Sigmoid colon (tissue), 7 donors: ENCODE measurements around the gene FANCB. TPM values are rescaled to one million over a fixed set of nuclear protein-coding genes. Genes with fewer than 3 reads are reported as not detected.

Experiments used
- DNase-seq: peaks from one replicate; pipeline ENCODE4 v3.0.0-alpha.2; 2019
- H3K27ac ChIP-seq, 4 donors: fragments of 200-600 bp; sonication (generic); one replicate each; pipeline ENCODE4 v1.5.1; 2016 to 2019; ENCODE audit warnings: mild to moderate bottlenecking in 1 of 4
- H3K27me3 ChIP-seq, 3 donors: fragments of 200-600 bp; sonication (generic); one replicate each; pipeline ENCODE4 v1.5.1; 2019; ENCODE audit warnings: mild to moderate bottlenecking in 1 of 3
- H3K36me3 ChIP-seq, 4 donors: fragments of 200-600 bp; sonication (generic); one replicate each; pipeline ENCODE4 v1.5.1; 2016 to 2019
- H3K4me1 ChIP-seq, 4 donors: fragments of 200-600 bp; sonication (generic); one replicate each; pipeline ENCODE4 v1.5.1; 2017 to 2019
- H3K4me3 ChIP-seq, 4 donors: fragments of 200-600 bp; sonication (generic); one replicate each; pipeline ENCODE4 v1.5.1; 2017 to 2019; ENCODE audit warnings: mild to moderate bottlenecking in 2 of 4, moderate library complexity in 1 of 4
- H3K9me3 ChIP-seq, 4 donors: fragments of 200-600 bp in 3 of 4; sonication (generic) in 3 of 4; one replicate each; pipeline versions ENCODE4 v1.5.1 to v1.6.1; 2013 to 2019
- CTCF ChIP-seq, 4 experiments: fragments of 450-650 bp in 3 of 4; fragments of 200-600 bp in 1 of 4; IDR thresholded peaks; one replicate each; pipeline ENCODE4 v1.5.1; 2016 to 2019; ENCODE audit warnings: antibody characterized with exemption in 4 of 4, mild to moderate bottlenecking in 3 of 4, moderate library complexity in 2 of 4
- EP300 ChIP-seq, 4 donors: sonication (generic); formaldehyde crosslinking; IDR thresholded peaks; one replicate each; pipeline ENCODE4 v1.6.1; 2017; ENCODE audit warnings: antibody characterized with exemption in 4 of 4
- POLR2A ChIP-seq, 2 donors: fragments of 450-650 bp; IDR thresholded peaks; one replicate each; pipeline ENCODE4 v1.6.1; 2016; ENCODE audit warnings: antibody characterized with exemption in 2 of 2, mild to moderate bottlenecking in 2 of 2, moderate library complexity in 2 of 2
- POLR2AphosphoS5 ChIP-seq, 4 donors: sonication (generic); formaldehyde crosslinking; IDR thresholded peaks; one replicate each; pipeline ENCODE4 v1.6.1; 2017; ENCODE audit warnings: antibody characterized with exemption in 4 of 4
- WGBS, 2 donors: extraction: QIAGEN DNeasy Blood & Tissue Kit; methylation state at CpG; one replicate each; pipeline ENCODE4 v1.1.7; 2013; 5-methylcytosine and 5-hydroxymethylcytosine counted together
- intact Hi-C: fragments of 100-400 bp; cut with DNase I; formaldehyde crosslinking; loops from one replicate; pipeline ENCODE4 v1.15.1; 2023
- polyA plus RNA-seq, 3 donors: library from polyadenylated mRNA; stranded (reverse); fragments of 200-250 nt; gene quantifications; one replicate each; pipeline ENCODE4 v1.2.3, GENCODE V29; 2013
- total RNA-seq, 4 donors: library from RNA; depleted of rRNA; stranded (reverse); fragments of >200 nt; gene quantifications; one replicate each; pipeline ENCODE4 v1.1.0, GENCODE V29; 2016
- donor health status: healthy with polysubstance abuse.
- donor health status: Bipolar disorder and iron deficiency.
- donor health status: healthy.

FANCB gene
- total and polyA plus RNA-seq, 7 donors, result under 0.01 to 4.4 (median 1.4) TPM

- DNase-seq, result no peak
- H3K9me3 ChIP-seq, result no peaks in the 10 kb centered on the region
- H3K27ac ChIP-seq, result no peak overlapping the region
- no peaks in the 10 kb centered on the region for H3K27me3 ChIP-seq
- no peak overlapping the region for H3K4me3 ChIP-seq
- TF ChIP-seq POLR2A (IDR thresholded peaks at IDR 0.05) (no peak), CTCF (IDR thresholded peaks at IDR 0.05) (no peak), POLR2AphosphoS5 (IDR thresholded peaks at IDR 0.05) (no peak), EP300 (IDR thresholded peaks at IDR 0.05) (no peak)
- 65 to 83% methylated on average over 3 of the region's 3 CpGs for WGBS, 2 donors
- intact Hi-C loops, result no loop called here
- H3K36me3 ChIP-seq, result peaks cover 0 to 35% (median 0%) of the 10 kb centered on the region in 4 donors
- H3K4me1 ChIP-seq, result no peaks in the 10 kb centered on the region
Observed at GRCh38 chrX:14916017-14916674, 43.3 kb upstream of the FANCB start.

GRCh38 chrX:14915596-14915995 lies 42.7 kb upstream of the FANCB start:
- no peaks in the 10 kb centered on the region for H3K27me3 ChIP-seq
- no peak for DNase-seq
- H3K9me3 ChIP-seq, result no peaks in the 10 kb centered on the region
- intact Hi-C loops, result no loop called here
- H3K4me1 ChIP-seq, result no peaks in the 10 kb centered on the region
- no peak overlapping the region for H3K27ac ChIP-seq
- WGBS, 2 donors, result 95 to 98% methylated on average over 3 of the region's 3 CpGs
- no peak for TF ChIP-seq POLR2AphosphoS5 (IDR thresholded peaks at IDR 0.05)
- TF ChIP-seq CTCF (IDR thresholded peaks at IDR 0.05), result no peak
- TF ChIP-seq EP300 (IDR thresholded peaks at IDR 0.05), result no peak
- TF ChIP-seq POLR2A (IDR thresholded peaks at IDR 0.05), result no peak
- H3K4me3 ChIP-seq, result no peak overlapping the region
- H3K36me3 ChIP-seq, result peaks cover 0 to 36% (median 0%) of the 10 kb centered on the region in 4 donors

GRCh38 chrX:14913241-14913640 lies 40.4 kb upstream of the FANCB start:
- no peaks in the 10 kb centered on the region for H3K27me3 ChIP-seq
- DNase-seq, result no peak
- H3K4me1 ChIP-seq, result no peaks in the 10 kb centered on the region
- H3K36me3 ChIP-seq, result peaks cover 0 to 36% (median 0%) of the 10 kb centered on the region in 4 donors
- H3K4me3 ChIP-seq, result no peak overlapping the region
- H3K9me3 ChIP-seq, result no peaks in the 10 kb centered on the region
- no peak overlapping the region for H3K27ac ChIP-seq
- intact Hi-C loops, result no loop called here
- no peak for TF ChIP-seq EP300 (IDR thresholded peaks at IDR 0.05)
- TF ChIP-seq POLR2A (IDR thresholded peaks at IDR 0.05), result no peak
- no peak for TF ChIP-seq CTCF (IDR thresholded peaks at IDR 0.05)
- no peak for TF ChIP-seq POLR2AphosphoS5 (IDR thresholded peaks at IDR 0.05)
- WGBS, 2 donors, result 96 to 98% methylated on average over 2 of the region's 2 CpGs

GRCh38 chrX:14903891-14904290 lies 31.0 kb upstream of the FANCB start:
- intact Hi-C loops, result no loop called here
- 68 to 95% methylated on average over 2 of the region's 2 CpGs for WGBS, 2 donors
- Histone ChIP-seq H3K4me3 (no peak overlapping the region), H3K4me1 (no peaks in the 10 kb centered on the region), H3K9me3 (no peaks in the 10 kb centered on the region), H3K27me3 (no peaks in the 10 kb centered on the region), H3K36me3 (no peaks in the 10 kb centered on the region), H3K27ac (no peak overlapping the region)
- TF ChIP-seq CTCF (IDR thresholded peaks at IDR 0.05), result no peak
- no peak for TF ChIP-seq POLR2A (IDR thresholded peaks at IDR 0.05)
- no peak for TF ChIP-seq EP300 (IDR thresholded peaks at IDR 0.05)
- no peak for TF ChIP-seq POLR2AphosphoS5 (IDR thresholded peaks at IDR 0.05)
- DNase-seq, result no peak

- Histone ChIP-seq H3K27ac (no peak overlapping the region), H3K4me3 (no peak overlapping the region), H3K4me1 (no peaks in the 10 kb centered on the region), H3K27me3 (no peaks in the 10 kb centered on the region), H3K36me3 (no peaks in the 10 kb centered on the region), H3K9me3 (no peaks in the 10 kb centered on the region)
- TF ChIP-seq POLR2AphosphoS5 (IDR thresholded peaks at IDR 0.05), result no peak
- no peak for TF ChIP-seq EP300 (IDR thresholded peaks at IDR 0.05)
- TF ChIP-seq CTCF (IDR thresholded peaks at IDR 0.05), result no peak
- no peak for TF ChIP-seq POLR2A (IDR thresholded peaks at IDR 0.05)
- DNase-seq, result no peak
- intact Hi-C loops, result no loop called here
Observed at GRCh38 chrX:14902537-14902936, 29.7 kb upstream of the FANCB start.
